Stimulated activated CD4-positive, alpha-beta T cell treated with anti-CD3 and anti-CD28 coated beads, Interleukin-12 subunit alpha, Interleukin-12 subunit beta, amount 100 ng/mL, for 24 hours (primary cell): Measurements from ENCODE around the gene RFPL1.
A peak's percentile ranks its signal among the peaks of the same experiment; 100 is the strongest.
"Not testable (repeated sequence)": the region's sequence is repeated elsewhere in the genome, so short reads cannot be mapped to it uniquely, and the experiment has no call there.

Source experiments
- DNase-seq, 2 experiments: peaks; one replicate each; pipeline ENCODE4 v3.0.0-alpha.2; 2020; ENCODE audit warnings: low read depth in 2 of 2

RFPL1 gene

DNA sequence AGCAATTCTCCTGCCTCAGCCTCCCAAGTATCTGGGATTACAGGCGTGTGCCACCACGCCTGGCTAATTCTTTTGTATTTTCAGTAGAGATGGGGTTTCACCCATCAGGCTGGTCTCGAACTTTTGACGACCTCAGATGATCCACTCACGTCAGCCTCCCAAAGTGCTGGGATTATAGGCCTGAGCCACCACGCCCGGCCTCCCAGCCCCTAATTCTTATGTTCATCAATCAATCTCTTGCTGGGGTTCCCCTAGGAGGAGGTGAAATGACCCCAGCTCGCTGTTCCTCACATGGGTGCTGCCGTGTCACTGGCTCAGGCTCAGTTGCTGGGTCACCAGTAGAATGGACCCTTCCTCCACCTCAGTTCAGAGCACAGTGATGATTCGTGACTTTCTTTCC lies at the start of gene RFPL1:
Gene RFPL1, plus strand, starts transcription at position 301 of the 400 bp plus-strand sequence.
- DNase-seq: not testable (repeated sequence)

DNA sequence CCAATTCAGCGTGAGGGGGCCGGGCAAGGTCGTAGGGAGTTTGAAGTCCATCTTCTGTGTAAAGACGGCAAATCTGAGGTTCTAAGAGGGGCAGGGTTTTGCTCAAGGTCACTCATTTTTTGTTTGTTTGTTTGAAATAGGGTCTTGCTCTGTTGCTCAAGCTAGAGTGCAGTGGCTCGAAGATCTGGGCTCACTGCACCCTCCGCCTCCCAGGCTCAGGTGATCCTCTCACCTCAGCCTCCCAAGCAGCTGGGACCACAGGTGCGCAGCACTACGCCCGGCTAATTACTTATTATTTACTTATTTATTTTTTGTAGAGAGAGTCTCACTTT lies 49.7 kb upstream of the RFPL1 start:
- DNase-seq: no peak

DNA sequence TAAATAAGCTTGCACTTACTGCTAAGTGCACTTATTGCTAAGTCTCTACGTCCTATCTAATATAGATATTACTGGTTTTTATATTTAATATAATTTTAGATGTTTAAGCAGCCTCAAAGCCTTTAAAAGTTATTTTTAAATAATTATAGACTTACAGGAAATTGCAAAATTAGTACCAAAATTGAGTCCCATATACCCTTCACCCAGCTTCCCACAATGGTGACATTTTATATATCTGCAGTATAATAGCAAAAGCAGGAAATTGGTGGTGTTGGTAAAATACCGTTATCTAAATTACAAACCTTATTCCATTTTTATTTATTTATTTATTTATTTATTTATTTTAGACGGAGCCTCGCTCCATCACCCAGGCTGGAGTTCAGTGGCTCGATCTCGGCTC lies 48.1 kb upstream of the RFPL1 start:
- no peak for DNase-seq

DNA sequence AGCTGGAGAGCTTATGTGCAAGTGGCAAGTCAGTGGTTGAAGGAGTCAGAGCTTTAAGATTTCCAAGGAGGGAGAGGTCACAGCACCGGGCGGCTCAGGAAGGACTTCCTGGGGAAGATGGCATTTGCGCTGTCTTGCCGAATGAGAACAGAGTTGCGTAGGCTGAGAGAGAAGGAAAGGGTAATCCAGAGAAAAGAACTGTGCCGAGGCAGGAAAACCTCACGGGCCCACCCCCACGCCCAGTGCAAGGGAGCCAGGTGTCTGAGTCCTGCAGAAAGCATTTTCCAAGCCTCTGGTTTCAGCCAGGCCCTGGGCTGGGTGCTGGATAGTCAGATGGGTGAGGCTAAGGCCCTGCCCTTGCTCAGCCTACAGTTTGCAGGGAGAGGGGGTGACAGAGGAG lies 46.8 kb upstream of the RFPL1 start:
- no peak for DNase-seq

DNA sequence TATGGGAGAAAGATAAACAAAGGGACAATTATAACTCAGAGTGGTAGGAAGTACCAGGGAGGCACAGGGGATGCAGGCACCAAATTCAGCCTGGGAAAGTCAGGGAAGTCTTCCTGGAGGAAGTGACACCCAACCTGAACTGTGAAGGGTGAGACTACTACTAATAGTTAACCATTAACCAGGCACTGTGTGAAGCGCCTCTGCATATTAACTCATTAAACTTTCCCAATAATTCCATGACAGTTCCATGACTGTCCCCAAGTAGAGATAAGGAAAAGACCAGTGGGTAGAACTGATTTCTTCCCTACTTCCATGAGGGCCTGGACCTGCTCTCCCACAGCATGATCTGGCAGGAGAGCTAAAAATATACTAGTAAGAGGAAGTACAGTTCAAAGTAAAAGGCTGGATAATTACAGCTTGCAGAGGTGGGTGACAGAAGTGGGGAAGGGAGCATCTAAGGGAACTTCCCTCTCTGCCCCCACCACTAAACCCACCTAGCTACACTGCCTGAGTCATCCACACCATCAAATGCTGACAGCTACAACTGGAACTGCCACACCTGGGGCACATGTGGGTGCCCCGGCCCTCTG lies 45.3 kb upstream of the RFPL1 start:
- DNase-seq: no peak

DNA sequence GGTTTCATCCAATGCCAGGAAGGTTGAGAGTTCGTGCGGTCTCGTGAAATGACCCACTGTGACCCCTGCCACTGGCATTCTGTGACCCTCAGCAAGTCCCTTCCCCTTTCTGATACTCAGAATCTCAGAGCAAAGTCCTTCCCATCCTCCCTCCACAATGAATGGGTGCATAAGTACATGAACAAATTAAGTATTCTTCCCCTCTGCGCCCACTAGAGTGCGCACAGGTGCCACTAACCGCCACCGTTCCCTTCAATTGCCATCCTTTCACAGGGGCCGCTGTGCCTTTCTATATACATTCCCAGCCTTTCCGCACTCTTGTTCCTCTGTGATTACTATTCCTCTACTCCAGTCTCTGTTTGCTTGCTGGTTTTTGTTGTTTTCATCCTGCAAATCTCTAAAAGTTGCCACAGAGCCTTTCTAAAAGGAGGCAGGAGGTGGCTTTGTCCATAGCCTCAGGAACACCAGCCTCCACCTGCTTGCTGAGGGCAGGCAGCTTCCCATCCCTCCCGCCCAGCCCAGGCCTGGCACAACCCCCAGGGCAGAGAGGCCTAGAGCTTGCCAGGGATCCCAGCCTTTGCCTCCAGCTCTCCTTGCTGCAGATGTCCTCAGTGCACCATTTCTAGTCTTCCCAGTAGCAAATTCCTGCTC lies 43.3 kb upstream of the RFPL1 start:
- peak; percentile 33 to 54 for DNase-seq

DNA sequence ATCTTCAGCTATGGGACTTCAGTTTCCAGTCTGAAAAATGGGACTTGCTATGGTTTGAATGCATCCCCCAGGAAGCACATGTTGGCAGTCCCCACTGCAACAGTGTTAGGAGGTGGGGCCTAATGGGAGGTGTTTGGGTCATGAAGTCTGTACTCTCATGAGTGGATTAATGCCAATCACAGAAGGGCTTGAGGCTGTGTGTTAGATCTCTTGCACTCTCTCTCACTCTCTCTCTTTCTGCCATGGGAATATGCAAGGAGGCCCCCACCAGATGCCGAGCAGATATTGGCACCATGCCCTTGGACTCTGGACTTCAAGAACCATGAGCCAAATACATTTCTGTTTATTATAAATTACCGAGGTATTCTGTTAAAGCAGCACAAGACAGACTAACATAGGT lies 42.3 kb upstream of the RFPL1 start:
- DNase-seq: no peak

DNA sequence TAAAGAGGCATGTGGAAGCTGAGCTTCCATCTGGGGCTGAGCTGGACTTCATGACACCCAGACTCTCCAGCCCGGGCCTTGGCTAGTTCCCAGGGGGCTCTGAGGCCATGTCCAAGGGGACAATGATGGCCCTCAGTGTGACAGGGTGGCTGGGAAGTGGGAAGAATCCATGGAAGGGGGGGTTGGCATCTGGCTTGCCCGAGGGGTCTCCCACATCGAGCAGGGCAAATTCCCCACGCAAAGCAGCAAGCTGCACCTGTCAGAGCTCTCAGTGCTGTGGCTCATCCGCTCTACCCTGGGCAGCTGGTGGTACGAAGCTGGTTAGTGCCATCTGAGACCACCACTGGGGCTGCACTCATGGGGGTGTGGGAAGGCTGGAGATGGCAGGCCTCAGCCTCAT lies 40.6 kb upstream of the RFPL1 start:
- no peak for DNase-seq

DNA sequence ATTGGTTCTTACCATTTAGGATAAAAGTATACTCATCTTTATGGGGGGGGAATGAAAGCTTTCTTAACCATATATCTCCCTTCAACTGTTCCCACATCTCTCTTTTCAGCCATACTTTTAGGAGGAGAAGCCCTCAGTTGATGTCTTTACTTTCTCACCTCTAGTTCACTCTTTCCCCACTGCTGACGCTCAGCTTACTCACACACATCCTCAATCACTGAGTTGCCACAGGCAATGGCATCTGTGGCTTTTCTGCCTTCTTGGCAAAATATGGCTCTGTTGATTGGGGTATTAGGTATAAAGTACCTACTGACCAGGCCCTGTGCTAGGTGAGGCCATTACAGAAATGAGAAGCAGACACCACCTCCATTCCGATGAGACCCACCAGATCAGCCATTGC lies 37.8 kb upstream of the RFPL1 start:
- no peak for DNase-seq

DNA sequence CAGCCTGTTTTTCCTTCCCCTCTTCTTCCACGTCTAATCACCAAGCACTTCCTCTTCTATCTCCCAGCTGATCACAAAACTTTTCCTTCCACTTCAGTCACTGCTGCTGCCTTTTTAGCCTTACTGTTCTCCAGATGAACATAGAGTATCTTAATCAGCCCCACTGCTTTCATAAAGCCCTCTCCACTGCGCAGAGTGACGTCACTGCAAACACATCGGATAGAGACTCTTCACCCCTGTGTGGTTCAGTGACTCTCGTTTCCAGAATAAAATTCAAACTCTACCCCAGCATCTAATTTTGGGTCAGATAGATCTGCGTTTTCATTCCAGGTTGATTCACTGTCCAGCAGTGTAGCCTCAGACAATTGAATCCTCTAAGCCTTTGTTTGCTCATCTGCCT lies 36.8 kb upstream of the RFPL1 start:
- DNase-seq: not testable (repeated sequence)

DNA sequence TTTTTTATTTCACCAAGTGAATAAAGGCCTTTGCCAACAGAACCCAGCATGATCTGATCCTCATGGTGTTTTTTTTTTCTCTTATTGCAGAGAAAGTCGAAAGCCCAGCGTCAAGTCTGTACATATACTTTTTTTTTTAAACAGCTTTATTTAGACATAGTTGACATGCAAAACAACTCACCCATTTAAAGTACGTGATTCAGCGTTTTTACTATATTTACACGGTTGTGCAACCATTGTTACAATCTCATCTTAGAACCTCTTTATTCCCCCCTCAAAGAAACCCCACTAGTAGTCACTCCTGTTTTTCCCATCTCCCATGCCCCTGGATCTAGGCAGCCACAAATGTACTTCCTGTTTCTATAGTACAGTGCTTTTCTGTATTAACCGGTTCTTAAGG lies 29.4 kb upstream of the RFPL1 start:
- no peak for DNase-seq

DNA sequence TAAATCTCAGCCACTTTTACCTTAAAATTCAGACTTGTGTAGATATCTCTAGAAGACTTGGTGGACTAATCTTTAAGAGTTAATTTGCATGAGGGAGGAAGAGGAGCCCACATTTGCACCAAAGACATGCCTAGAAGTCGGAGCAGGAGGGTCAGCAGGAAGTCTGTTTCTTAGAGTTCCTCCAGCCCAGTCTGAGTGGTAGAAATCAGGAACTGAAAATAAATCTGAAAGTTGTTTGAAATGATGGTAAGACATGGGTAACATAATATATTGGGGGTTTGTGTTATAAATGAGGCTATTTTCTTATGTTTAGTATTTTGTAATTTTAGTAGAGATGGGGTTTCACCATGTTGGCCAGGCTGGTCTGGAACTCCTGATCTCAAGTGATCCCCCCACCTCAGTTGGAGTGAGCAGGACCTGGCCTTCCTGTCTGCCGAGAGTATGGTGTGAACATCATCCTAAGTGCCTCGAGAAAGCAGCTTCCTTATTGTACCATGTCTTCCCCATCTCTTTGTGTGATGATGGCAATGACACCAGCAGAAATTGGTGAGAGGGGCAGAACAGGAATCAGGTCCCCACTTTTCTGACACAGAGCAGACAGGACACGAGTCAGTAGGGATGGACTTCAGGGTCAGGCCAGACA lies 26.7 kb upstream of the RFPL1 start:
- DNase-seq: not testable (repeated sequence)

DNA sequence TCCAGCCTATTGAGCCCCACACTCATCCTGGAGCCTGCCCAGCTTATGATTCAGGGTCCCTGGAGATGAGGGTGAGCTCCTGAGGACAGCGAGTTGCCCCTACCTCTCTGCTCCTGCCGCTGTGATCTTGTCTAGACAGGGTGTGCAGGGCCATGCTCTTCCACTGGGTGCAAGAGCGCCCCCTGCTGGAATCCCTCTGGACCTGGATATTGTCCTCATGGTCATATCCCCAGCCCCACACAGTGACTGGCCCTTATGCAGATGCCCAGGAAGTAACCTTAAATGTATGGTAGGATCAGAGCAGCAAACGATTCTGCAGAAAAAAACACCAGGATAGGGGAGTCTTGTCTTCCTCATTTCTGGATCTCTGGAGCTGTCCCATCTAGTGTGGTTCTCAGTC lies 25.6 kb upstream of the RFPL1 start:
- peak in 1 of 2 experiments; percentile 10 for DNase-seq

DNA sequence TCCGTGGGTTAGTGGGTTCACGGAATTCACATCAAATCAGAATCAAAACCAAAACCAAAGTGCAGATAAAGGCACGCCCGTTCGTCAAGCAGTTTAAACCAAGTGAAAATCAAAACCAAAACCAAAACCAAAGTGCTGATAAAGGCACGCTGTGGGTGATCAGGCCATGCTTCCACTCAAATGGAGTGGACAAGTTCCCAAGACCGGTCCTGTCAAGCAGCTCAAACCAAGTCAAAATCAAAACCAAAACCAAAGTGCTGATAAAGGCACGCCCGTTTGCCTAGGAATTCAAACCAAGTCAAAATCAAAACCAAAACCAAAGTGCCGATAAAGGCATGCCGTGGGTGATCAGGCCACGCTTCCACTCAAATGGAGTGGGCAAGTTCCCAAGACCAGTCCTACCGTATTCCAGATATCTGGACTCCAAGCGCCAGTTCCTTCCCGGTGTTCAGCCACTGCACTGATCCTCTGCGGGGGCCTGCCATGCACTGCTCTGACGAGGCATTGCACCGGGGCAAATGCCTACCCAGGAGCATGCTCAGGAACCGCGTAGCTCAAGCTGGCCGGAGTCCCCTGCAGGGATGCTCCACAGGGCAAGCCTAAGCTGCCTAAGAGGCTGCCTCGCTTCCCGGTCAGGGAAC lies 23.3 kb upstream of the RFPL1 start:
- peak; percentile 28 to 33 for DNase-seq

DNA sequence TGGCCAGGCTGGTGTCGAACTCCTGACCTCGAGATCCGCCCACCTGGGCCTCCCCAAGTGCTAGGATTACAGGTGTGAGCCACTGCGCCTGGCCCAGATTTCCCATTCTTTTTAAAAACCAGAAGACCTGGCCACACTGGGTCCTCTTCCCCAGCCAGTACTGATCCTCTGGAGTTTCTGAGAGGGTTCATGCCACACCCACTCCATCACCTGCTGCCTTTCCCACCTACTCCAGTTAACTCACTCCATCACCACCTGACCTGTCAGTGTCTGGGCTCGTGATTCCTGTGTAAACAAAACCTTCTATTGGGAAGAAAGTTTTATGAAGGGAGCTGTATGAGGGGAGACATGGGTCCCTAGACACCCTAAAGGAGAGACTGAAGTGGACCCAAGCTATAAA lies 19.7 kb upstream of the RFPL1 start:
- not testable (repeated sequence) for DNase-seq

DNA sequence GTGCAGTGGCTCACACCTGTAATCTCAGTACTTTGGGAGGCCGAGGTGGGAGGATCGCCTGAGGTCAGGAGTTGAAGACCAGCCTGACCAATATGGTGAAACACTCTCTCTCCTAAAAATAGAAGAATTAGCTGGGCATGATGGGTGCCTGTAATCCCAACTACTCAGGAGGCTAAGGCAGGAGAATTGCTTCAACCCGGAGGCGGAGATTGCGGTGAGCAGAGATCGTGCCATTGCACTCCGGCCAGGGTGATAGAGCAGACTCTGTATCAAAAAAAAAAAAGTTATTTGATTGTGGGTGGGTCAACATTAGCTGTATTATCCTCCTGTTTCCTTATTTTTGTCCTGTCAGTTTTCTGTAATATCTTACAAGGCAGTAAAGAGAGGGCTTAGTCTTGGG lies 11.9 kb upstream of the RFPL1 start:
- no peak for DNase-seq

DNA sequence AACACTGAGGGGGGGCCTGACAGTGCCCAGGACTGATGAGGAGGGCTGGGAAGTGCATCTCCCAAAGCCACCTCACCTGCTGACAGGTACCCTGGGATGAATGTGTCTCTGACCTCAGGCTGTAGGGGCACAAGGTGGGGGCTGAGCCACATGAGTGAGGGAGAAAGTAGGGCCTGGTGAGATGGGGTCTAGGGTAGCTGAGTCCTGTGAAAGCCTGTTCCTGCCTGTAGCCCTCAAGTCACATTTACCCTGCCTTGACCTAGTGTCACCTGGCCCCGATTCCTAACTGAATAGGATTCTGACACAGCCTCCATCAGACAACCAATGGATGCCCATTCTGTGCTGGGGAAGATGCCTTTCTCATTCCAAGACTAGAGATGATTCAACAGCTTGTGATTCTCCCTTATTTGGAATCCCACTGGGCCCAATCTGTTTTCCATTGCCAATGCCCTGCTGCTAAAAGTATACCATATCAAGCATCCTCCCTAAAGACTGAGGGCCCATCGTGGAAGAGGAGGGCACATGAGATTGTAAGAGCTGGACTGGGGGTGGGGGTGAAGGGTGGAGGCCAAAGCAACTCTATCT lies 11.1 kb upstream of the RFPL1 start:
- no peak for DNase-seq

DNA sequence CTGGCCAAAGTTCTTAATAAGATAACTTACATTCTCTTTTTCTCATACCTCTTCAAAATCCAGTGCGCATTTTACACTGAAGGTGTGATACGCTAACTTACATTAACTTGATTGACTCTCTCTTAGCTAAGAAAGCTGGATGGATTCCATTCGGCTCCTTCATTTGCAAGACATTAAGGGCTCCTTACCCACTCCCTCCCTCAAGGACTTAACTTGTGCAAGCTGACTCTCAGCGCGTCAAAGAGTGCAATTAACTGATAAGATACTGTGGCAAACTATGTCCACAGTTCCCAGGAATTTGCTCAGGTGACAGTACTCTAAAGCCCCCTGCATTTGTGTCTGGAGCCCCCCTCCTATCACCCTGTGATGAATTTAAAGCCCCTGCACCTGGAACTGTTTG lies 6.4 kb upstream of the RFPL1 start:
- no peak for DNase-seq

DNA sequence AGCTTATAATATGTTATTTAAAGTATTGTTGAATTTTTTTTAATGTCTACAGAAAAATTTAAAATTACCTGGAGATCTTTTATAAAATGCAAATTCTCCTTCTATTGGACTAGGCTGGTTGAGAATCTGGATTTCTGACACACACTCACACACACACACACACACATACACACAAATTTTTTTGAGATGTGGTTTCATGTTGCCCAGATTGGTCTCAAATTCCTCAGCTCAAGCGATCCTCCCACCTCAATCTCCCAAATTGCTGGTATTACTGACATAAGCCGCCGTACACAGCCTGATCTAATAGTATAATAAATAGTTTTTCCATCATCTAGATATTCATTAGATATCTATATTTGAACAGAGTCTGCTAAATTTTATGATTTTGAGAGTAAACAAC lies 4.5 kb upstream of the RFPL1 start:
- DNase-seq: no peak

DNA sequence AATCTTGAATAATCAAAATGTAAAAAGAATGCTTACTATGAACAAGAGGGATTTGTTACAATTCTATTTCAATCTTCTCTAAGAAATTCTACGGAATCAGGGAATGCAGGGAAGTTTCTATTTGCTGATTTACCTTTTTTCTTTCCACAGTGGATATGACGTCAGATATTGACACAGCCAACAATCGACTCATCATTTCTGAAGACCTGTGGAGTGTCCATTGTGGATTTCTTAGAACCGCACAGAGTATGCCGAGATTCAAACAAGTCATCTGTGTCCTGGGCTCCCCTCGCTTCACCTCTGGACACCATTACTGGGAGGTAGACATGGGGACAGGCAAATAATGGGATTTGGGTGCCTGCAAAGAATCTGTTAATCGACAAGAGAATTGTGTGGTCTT lies 4.1 kb upstream of the RFPL1 start:
- DNase-seq: no peak

DNA sequence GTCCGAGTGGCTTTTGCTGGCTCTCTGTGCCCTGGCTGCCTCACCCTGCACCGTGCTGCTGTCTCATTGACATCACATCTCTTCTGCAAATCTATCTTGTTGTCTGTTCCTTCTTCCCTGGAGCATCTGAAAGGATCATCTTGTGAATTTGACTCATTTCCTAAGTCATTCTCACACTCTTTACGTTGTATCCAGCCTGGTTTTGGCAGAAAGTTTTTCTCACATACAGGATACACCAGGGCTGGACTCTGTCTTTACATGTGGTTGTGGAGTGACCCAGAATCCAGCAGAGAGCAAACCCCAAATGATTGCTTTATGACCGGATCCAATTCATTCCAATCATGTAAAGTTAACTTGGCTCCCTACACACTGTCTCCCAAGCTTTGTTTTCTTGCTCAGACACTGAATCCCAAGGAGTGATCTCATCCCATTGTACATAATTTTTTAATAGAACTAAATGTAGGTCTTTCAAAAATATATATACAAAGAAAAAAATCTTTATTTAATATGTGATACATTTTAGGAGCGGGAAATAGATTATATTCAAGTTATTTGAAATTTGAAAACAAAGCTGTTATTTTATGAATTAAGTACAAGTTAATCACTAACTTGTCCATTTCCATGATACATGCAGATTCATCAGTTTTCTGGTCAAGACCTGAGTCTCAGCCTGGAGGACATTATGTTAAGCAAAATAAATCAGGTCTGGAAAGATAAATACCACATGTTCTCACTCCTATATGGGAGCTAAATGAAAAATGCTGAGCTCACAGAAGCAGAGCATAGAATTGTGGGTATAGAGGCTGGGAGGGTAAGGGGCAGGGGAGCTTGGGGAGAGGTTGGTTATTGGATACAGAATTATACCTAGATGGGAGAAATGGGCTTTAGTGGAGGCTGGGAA lies 2.9 kb upstream of the RFPL1 start:
- no peak for DNase-seq

DNA sequence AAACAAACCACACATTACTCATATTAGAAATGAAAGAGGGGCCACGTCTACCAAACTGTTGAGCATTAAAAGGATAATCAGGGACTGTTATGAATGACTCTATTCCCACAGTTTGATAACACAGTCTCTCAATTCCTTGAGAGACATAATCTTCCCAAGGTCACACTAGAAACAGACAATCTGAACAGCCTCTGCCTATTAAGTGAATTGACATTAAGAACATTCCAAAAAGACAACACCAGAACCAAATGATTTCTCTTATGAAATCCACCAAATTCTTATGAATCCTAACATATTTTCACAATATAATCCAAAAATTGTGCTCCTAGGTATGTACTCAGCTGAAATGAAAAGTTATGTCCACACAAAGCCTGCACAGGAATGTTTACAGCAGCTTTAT lies 4.6 kb downstream of the RFPL1 start:
- DNase-seq: no peak
